Femur (tissue), 1 donor: ENCODE results near the gene ACOT7.

Source experiments
- DNase-seq: peaks from one replicate; pipeline ENCODE4 v3.0.0-alpha.2; 2017

ACOT7 gene

GRCh38 chr1:6359216-6360116, 34.1 kb downstream of the ACOT7 start:
- peak; percentile 72 for DNase-seq

DNA sequence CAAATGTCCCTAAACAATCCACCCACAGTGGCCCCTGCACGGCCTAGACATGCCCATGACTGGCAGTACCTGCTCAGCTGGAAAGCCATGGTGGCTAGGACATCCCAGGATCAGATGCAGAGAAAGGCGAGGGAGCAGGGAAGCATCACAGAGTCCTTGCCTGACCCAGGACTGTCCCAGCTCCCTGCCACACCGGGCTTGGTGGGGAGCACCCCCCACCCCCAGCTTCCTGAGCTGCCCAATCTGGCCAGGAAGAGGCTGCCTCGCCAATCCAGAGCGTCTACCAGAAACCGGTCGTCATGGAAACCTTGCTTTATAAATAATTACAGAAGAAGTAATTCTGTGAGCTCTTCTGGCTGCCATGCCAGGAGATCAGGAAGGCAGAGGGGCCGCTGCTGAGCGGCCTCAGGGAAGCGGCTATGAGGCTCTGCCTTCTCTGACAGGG, 34.8 kb downstream of the ACOT7 start:
- peak; percentile 71 for DNase-seq

GRCh38 chr1:6358144-6358624, 35.4 kb downstream of the ACOT7 start:
- DNase-seq, result no peak

DNA sequence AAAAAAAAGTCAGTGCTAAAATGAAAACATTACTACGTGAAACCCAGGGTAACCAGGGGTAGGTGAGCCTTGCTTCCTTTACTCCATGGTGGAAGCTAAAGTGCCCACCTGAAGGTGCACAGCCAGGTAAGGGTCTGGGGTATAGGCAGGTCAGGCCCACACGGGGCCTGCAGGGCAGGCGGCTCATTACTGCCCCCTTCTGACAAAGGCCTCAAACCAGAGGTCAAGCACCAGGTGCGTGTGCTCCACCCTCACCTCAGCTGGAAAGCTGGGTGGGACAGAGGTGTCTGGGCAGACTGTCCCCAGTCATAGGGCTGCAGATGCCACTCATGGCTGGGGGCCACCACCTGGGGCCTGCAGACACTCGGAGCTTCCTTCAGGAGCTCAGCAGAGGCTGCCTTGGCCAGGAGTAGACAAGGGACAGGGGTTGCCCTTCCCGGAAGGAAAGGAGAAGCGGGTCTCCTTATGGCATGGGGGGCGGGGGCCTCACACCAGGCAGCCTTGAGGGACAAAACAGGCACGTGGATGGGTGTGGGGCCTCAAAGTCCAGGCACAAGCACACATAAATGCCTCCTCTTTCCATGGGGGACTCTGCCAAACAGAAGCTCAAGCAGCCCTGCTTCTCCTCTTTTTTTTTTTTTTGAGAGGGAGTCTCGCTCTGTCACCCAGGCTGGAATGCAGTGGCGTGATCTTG, 36.2 kb downstream of the ACOT7 start:
- DNase-seq, result no peak

DNA sequence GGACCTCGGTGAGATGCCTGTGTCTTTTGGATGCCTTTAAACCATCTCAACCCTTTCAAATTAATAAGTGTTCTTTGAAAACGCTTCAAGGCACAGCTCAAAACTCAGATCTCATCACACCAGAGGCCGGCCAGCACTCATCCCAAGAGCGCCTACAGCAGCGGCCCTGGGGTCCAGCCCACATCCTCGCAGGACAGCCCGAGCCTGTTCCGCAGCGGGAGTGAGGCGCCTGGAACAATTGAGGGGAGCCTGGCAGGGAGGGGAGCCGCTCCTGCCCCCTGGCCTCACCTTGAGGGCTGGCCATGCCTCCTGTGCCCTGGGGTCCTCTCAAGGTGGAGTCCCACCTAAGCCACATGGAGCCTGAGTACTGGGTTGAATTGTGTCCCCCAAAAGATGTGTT, 37.9 kb downstream of the ACOT7 start:
- DNase-seq, result no peak

DNA sequence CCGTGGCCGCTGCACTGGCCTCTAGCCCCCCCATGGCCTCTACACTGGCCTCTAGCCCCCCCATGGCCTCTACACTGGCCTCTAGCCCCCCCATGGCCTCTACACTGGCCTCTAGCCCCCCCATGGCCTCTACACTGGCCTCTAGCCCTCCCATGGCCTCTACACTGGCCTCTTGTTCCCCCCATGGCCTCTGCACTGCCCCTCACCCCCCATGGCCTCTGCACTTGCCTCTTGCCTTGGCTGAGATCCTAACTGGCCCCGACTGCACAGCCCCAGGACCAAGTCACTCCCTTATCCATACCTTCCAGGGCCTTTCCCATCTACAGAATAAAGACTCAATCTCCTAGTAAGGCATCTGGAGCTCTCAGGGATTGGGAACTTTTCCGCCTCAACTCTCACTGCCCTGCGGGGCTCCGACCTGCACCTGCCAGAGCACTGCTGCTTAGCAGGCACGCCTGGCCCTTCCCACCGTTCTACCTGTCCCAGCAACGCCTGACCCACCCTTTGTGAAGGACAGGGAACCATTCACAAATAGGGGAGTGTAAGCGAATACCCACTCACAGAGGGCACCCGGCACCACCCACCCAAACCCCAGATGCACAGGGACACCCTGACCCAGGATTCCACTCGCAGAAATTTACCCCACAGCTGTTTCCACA, 38.8 kb downstream of the ACOT7 start:
- DNase-seq, result no peak

- DNase-seq, result no peak
These were observed 39.5 kb downstream of the ACOT7 start for GRCh38 chr1:6353955-6354658.

- no peak for DNase-seq
These were observed 40.0 kb downstream of the ACOT7 start for GRCh38 chr1:6353619-6353954.

GRCh38 chr1:6352138-6352563, 41.4 kb downstream of the ACOT7 start:
- no peak for DNase-seq

DNA sequence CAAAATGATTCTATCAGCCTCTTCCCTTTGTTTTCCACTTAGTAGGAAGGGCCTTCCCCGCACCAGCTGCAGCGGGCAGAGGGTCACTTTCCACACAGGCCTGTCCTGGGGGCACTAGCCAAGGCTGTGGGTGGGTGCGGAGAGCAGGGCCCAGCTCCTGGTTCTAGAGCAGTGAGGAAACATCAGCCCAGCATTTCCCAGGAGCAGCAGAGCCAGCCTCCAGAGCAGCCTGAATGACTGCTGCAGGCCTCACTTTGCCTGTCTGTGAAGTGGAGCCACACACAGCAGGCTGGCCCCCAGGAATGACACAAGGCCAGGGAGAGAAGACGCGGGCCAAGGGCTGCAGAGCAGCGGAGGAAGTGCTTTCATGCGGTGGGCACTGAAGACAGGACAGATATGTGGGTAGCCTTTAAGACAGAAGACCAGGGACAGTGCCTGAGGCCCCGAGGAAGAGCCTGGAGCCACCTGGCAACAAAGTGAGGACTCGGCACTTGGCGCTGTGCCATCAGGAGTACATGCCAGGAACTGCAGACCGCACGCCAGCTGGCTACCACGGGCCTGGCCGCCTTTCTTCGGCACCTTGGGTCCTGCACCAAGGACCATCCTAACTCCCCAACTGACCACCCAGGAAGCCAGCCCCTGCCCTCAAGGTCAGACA, 42.0 kb downstream of the ACOT7 start:
- DNase-seq, result no peak

DNA sequence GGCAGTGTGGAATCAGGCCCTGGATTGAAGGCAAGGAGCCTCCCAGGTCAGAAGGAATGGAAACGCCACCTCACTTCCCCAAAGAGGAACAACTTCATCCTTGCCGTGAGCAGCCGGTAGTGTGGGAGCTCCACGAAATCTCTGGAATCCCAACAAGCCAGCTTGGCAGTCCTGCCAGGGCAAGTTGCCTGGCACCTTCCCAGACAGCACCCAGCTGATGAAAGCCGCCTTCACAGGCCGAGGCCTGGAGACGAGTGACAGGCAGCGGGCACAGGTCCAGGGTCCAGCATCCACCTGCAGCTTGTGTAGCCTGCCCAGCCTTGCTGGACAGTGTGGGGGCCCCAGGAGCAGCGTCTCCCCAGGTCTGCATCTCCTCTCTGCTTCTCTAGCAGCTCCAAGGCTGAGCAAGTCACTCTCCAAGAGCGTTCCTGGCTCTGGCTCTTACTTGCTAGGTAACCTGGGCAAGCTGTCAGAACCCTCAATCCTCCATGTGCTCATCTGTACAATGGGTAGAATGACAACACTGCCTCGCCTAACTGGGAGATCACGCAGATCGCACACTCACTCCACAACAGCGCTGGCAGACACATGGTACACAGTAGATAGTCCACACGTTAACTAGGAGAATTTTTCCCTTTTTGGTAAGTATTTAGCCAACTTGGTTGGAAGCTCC, 43.0 kb downstream of the ACOT7 start:
- no peak for DNase-seq

- no peak for DNase-seq
These were observed 44.2 kb downstream of the ACOT7 start for GRCh38 chr1:6349254-6349943.

DNA sequence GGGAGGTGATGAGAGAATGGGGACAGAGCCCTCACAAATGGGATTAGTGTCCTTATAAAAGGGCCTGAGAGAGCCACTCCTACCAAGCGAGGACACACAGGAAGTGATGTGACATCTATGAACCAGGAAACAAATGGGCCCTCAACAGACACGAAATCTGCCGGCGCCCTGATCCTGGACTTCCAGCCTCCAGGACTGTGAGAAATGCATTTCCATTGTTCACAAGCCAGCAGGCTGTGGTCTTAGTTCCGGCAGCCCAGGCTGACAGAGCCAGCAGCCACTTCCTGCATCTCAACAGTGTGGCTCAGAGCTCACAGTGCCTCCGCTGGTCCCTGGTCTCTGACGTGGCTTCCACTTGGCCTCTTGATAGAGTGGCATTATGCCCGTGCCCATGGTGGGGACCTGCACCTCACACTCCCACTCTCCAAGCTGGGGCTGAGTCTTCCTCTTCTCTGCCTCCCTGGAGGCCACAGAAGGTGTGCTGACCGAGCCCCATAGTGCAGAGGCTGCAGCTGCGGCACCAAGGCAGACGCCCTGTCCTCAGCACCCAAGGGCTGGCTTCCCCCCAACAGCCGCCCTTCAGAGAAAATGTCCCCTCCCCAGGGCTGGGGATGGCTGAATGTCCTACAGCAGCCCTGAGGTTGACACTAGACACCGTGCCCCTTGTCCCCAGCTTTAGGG, 44.9 kb downstream of the ACOT7 start:
- DNase-seq, result peak; percentile 59

DNA sequence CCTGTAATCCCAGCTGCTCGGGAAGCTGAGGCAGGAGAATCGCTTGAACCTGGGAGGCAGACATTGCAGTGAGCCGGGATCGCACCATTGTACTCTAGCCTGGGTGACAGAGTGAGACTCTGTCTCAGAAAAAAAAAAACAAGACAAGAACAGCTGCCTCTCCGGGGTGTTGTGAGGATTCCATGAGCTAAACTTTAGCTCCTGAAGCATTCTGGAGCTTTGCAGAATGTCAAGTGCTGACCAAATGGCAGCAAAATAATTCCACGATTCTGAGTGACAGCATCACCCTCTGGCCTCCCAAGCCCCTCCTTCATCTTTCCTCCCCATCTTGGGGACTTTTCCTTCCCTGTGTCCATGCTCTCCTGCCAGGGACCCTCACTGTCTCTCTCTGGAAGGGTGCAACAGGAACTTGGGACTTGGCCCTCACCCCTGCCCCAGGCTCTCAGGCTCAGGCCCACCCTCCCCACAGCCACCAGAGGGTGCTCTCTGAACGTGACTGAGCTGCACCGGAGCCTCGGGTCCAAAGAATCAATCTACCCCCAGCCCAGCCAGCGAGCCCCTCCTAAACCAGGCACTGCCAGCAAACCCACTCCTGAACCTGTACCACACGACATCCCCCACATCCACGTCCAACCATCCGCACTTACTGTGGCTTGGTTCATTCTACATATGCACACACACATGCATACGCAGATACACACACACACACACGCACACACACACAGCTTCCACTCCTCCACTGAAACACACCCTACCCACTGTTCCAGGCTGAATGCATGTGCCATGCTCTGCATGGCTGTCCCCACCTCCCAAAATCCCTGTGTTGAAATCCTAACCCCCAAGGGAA, 45.7 kb downstream of the ACOT7 start:
- DNase-seq, result no peak

- no peak for DNase-seq
These were observed 48.1 kb downstream of the ACOT7 start for GRCh38 chr1:6345460-6345859.

- no peak for DNase-seq
These were observed 48.6 kb downstream of the ACOT7 start for GRCh38 chr1:6345009-6345408.

GRCh38 chr1:6343506-6344405, 49.8 kb downstream of the ACOT7 start:
- peak; percentile 86 for DNase-seq

- DNase-seq, result no peak
These were observed 51.5 kb downstream of the ACOT7 start for GRCh38 chr1:6342056-6342455.
